DMS79 (cell line): ENCODE data around the gene NEXMIF.
"Not testable (repeated sequence)": the region's sequence is repeated elsewhere in the genome, so short reads cannot be mapped to it uniquely, and the experiment has no call there.

Experiments
- DNase-seq: peaks from one replicate; lab custom pipeline; 2025; lab: John Stamatoyannopoulos, UW

The NEXMIF gene

GRCh38 chrX:74925225-74926088 lies at the start of gene NEXMIF:
Gene NEXMIF, minus strand, starts transcription at chrX:74925452.
- DNase-seq: no peak

DNA sequence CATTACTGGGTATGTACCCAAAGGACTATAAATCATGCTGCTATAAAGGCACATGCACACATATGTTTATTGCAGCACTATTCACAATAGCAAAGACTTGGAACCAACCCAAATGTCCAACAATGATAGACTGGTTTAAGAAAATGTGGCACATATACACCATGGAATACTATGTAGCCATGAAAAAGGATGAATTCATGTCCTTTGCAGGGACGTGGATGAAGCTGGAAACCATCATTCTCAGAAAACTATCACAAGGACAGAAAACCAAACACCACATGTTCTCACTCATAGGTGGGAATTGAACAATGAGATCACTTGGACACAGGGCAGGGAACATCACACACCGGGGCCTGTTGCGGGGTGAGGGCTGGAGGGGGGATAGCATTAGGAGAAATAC lies 36.7 kb upstream of the NEXMIF start:
- DNase-seq: not testable (repeated sequence)

DNA sequence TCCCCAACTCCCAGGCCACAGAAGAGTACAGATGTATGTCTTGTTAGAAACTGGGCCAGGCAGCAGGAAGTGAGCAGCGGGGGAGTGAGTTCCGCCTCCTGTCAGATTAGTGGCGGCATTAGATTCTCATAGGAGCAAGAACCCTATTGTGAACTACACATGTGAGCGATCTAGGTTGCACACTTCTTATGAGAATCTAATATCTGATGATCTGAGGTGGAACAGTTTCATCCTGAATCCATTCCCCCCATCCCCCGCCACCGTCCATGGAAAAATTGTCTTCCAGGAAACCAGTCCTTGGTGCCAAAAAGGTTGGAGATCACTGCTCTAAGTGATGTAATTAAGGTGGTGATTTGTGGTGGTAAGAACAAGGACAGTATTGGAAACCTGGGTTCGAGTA lies 24.5 kb upstream of the NEXMIF start:
- no peak for DNase-seq

- DNase-seq: no peak
Measured at GRCh38 chrX:74940414-74940813, 15.2 kb upstream of the NEXMIF start.

GRCh38 chrX:74931214-74931613 lies 6.0 kb upstream of the NEXMIF start:
- no peak for DNase-seq

DNA sequence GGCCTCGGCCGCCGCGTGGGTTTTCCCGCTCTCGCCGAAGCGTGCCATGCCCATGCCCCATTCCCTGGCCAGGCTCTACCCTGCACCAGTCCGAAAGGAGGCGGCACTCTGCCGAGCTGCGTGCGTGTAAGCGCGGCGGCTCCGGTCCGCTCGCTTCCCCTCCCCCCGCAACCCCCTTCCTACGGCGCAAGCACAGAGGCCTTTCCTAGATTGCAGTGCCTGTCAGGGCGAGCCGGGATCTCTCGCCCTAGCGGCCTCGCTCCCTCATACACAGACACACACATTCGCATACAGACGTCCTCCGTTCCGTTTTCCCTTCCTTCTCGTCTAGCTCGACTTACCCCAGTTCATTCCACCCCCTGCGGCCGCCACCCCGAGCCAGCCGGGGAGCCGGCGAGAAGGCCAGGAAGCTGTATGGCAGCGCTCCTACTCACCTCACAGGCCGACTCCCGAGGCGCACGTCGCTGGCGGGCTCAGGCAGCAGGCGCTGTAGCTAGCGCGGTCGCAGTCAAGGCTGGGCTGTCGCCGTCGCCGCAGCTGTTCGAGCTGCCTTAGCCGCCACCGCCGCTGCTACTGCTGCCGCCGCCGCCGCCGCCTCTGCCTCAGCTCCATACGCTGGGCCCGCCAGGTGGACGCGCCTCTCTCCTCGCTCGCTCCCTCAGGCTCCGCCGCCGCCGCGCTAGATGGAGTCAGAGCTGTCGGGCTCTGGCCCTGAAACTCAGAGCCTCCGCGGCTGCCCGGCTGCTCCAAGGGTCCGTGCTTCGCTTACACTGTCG lies 615 bp downstream of the NEXMIF start:
- DNase-seq: peak; percentile 11

GRCh38 chrX:74923942-74924448 lies 1.3 kb downstream of the NEXMIF start:
- peak; percentile 20 for DNase-seq

- no peak for DNase-seq
Measured at GRCh38 chrX:74922922-74923543, 2.2 kb downstream of the NEXMIF start.

- DNase-seq: no peak
Measured at GRCh38 chrX:74911494-74911893, 13.8 kb downstream of the NEXMIF start.

DNA sequence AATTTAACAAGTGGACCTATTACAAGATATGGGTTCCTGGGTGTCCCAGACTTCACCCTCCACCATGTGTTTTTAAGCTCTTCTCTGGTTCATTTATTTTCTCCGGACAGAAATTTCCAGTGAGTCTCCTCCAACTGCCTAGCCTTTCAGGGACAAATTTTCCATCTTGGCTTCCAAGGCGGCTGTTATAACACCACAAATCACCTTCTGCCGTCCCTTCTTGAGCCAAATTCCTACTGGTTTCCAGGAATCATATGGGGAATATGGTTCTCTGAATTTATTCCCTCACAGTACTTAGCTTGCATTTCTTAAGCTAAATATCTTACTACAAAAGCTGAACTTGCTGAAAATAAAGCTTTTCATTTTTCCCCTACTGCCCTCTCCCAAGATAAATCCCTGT lies 18.8 kb downstream of the NEXMIF start:
- no peak for DNase-seq

- peak; percentile 26 for DNase-seq
Measured at GRCh38 chrX:74902806-74903205, 22.4 kb downstream of the NEXMIF start.

GRCh38 chrX:74892561-74892960 lies 32.7 kb downstream of the NEXMIF start:
- no peak for DNase-seq

DNA sequence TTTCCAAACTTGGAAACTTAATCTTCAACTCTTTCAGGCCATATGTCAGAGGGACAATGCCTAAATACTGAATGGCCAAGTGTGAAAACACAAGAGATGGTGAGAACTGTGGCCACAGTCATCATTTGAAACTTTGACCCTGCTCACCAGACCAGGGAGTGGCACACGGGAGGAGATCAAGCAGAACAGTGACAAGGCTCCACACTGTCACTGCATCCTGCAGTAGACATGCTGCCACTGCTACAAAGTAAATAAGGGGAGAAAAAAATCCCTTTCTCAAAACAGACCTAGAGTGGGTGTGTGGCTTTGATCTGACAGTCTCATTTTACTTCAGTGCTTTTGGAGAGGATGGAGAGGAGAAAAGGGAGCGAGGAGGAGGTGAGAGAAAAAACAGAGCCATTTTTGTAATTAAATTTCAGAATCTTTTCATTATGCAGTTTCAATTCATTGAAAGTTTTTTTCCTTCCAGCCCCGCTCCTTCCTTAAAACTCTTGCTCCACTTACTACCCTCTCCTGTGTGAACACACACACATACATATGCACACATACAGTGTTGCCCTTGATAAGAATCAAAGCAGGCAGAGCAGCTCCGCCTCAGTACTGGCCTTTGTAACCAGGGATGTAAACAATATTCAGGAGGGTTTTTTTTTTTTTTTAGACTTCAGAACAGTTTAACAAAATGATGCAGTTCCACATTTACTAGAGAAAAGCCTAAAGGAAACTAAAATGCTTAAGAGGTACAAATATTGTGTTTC lies 34.4 kb downstream of the NEXMIF start:
- no peak for DNase-seq

DNA sequence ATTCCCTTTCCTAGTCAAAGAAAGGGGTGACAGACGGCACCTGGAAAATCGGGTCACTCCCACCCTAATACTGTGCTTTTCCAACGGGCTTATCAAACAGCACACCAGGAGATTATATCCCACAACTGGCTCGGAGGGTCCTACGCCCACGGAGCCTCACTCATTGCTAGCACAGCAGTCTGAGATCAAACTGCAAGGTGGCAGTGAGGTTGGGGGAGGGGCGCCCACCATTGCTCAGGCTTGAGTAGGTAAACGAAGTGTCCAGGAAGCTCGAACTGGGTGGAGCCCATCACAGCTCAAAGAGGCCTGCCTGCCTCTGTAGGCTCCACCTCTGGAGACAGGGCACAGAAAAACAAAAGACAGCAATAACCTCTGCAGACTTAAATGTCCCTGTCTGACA lies 42.9 kb downstream of the NEXMIF start:
- DNase-seq: not testable (repeated sequence)

DNA sequence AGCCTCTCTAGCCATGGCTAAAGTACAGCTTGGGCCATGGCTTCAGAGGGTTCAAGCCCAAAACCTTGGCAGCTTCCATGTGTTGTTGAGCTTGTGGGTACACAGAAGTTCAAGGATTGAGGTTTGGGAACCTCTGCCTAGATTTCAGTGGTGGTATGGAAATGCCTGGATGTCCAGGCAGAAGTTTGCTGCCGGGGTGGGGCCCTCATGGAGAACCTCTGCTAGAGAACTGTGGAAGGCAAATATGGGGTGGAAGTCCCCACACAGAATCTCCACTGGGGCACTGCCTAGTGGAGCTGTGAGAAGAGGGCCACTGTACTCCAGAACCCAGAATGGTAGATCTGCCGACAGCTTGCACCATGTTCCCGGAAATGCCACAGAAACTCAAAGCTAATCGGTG lies 59.5 kb downstream of the NEXMIF start:
- DNase-seq: no peak

DNA sequence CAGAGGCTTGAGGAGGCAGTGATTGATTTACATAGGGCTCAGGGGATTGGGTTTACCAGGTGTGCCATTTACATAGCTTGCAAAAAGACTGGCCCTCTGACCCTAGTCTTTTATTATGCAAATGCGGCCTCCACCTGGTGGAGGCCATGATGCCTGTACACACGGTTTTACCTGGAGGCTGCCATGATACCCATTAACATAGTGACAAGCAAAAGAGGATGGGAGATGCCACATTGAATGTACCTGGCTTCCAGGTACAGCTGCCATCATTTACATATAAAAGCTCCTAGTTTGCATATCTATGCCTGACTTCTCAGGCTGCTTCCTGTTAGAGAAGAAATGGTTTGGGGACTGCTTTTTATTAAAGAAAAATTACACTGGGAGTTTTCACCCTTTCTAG lies 72.0 kb downstream of the NEXMIF start:
- no peak for DNase-seq

DNA sequence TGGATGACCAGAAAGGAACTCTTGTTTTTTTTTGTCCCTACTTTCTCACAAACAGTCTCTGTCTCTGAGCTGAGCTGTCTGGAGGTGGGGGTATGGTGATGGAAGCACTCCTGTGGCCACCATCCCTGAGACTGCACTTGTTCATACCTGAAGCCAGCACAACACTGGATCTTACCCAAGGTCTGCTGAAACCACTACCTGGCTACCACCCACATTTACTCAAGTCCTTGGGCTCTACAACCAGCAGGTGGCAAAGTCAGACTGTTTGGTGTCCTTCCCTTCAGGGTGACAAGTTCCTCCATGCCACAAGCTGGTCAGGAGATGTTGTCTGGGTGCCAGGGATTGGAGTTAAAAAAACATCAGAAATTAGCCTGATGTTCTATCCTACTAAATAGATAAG lies 89.7 kb downstream of the NEXMIF start:
- DNase-seq: no peak

GRCh38 chrX:74819797-74820196 lies 105.5 kb downstream of the NEXMIF start:
- not testable (repeated sequence) for DNase-seq

DNA sequence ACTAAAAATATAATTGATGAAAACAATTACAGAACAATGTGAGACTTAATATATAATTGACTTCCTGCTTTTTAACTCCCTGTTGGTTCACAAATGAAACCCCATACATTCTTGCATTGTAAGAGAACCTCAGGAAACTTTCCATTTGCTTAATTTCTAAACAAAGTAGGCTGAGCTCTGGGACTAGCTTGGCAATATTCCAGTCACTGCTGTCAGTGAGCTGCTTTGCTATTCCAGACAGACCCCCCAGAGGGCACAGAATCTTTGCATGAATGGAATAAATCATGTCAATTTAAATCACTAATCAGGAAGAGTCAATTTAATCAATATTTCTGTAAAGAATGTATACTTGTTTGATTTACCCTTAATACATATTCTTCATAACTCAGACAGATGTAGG lies 110.6 kb downstream of the NEXMIF start:
- DNase-seq: no peak

DNA sequence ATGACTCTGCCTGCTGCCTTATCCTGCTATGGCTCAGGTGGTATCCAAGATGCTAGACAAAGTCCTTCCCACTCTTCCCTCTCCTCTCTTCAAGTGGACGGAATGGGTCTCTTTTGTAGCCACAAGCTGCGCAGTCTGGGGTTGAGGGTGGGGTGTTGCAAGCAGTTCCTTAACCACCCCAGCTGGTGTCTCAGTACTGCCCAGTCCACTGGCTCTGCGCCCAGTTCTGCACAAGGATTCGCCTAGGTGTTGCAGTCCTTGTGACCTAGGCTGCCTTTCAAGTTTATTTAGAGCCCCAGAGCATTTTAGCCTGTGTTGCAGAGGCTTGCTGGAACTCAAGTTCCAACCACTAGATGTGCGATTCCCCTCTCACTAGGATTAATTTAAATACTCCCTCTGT lies 120.7 kb downstream of the NEXMIF start:
- DNase-seq: no peak

- no peak for DNase-seq
Measured at GRCh38 chrX:74800062-74800461, 125.2 kb downstream of the NEXMIF start.

DNA sequence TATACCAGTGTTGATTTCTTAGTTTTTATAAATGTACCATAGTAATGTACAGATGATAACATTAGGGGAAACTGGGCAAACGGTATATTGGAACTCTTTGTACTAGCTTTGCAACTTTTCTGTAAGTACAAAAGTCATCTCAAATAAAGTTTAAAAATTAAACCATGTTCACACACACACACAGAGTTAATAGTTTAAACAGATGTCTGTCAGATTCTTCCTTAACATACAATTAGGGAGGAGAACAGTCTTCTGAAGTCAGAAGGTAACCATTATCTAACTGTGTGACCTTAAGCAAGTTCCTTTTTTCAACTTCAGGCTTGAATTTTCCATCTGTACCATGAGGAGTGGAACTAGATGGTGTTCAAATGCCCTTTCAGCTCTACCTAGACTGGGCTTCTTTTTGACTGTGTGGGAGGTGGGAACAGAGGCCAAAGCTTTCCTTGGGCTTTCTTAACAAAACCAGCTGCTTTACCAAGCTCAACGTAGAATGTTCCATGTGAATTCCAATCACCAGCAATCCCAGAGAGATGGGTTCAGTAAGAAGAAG lies 127.8 kb downstream of the NEXMIF start:
- DNase-seq: no peak
